HG03521 (cell line): ENCODE data around the gene NUFIP2.
A peak's percentile ranks its signal among the peaks of the same experiment; 100 is the strongest.
"Not testable (repeated sequence)": the region's sequence is repeated elsewhere in the genome, so short reads cannot be mapped to it uniquely, and the experiment has no call there.

Source experiments
- ATAC-seq: cut with Tn5 transposase; IDR thresholded peaks from one replicate; pipeline ENCODE4 v1.9.1; 2021; ENCODE audit warnings: mild to moderate bottlenecking, moderate library complexity; ENCODE audit not compliant: unreplicated experiment

Gene NUFIP2, protein sequence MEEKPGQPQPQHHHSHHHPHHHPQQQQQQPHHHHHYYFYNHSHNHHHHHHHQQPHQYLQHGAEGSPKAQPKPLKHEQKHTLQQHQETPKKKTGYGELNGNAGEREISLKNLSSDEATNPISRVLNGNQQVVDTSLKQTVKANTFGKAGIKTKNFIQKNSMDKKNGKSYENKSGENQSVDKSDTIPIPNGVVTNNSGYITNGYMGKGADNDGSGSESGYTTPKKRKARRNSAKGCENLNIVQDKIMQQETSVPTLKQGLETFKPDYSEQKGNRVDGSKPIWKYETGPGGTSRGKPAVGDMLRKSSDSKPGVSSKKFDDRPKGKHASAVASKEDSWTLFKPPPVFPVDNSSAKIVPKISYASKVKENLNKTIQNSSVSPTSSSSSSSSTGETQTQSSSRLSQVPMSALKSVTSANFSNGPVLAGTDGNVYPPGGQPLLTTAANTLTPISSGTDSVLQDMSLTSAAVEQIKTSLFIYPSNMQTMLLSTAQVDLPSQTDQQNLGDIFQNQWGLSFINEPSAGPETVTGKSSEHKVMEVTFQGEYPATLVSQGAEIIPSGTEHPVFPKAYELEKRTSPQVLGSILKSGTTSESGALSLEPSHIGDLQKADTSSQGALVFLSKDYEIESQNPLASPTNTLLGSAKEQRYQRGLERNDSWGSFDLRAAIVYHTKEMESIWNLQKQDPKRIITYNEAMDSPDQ

DNA sequence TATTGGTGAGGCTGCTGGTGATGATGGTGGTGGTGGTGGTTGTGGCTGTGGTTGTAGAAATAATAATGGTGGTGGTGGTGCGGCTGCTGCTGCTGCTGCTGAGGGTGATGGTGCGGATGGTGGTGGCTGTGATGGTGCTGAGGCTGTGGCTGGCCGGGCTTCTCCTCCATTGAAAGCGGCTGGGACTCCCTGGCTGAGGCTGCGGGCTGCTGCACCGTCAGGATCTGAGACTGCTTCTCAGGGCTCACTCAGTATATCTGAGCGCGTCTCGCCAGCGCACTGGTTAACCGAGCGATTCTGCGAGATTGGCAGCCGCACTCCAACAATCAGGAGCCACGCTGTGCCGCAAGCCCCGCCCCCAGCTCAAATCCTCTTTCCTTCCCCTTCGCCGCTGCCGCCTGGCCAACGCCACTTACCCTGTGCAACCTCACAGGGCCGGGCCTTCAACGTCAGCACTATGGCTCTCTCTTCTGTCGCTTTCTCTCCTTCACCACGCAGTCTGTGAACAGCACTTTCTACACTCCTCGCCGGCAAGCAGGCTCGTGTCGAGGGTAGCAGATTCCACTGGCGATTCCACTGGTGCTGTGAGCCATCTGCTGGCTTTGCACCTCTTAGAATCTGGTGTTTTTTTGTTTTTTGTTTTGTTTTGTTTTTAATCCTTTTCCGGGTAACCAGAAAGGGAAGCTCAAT is at the start of gene NUFIP2:
Gene NUFIP2, minus strand, starts transcription at position 259 of the 690 bp plus-strand sequence. Its CDS starts 89 bp downstream, at position 170.
- peak; percentile 69 for ATAC-seq

DNA sequence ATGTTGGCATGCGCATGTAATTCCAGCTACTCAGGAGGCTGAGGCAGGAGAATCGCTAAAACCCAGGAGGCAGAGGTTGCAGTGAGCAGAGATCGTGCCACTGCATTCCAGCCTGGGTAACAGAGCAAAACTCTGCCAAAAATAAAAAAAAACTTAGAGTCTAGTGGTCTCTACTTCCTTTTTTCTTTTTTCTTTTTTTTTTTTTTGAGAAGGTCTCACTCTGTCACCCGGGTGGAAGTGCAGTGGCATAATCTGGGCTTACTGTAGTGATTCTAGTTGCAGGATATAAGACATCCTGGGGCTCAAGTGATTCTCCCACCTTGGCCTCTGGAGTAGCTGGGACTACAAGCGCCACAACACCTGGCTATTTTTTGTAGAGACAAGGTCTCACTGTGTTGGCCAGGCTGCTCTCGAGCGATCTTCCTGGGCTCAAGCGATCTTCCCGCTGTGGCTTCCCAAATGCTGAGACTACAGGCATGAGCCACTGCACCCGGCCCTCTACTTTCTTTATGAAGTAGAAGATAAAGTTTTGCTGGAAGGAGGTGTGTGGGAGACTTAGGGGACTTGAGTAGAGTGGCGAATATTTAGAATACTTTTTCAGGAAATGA is 48.3 kb upstream of the NUFIP2 start:
- no peak for ATAC-seq

DNA sequence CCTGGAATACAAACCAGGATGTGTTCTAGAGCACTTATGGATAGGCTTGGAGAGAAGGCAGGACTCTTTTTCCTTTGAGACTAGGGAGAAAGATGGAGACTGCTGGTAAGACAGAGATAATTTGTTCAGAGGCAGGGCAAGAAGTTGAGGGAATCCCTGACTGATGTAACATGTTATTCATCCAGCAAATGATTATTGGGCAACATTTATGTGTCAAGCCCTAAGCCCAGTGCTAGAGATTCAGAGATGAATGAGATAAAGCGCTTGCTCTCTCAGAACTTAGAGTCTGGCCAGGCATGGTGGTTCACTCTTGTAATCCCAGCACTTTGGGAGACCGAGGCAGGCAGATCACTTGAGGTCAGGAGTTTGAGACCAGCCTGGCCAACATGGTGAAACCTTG is 47.8 kb upstream of the NUFIP2 start:
- no peak for ATAC-seq

DNA sequence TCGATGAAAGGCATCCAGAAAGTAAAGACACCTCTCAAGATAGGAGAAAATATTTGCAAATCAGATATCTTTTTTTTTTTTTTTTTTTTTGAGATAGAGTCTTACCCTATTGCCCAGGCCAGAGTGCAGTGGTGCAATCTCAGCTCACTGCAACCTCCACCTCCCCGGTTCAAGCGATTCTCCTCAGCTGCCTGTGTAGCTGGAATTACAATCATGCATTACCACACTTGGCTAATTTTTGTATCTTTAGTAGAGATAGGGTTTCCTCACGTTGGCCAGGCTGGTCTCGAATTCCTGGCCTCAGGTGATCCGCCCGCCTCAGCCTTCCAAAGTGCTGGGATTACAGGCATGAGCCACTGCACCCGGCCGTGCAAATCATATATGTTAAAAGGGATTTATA is 45.1 kb upstream of the NUFIP2 start:
- ATAC-seq: not testable (repeated sequence)

DNA sequence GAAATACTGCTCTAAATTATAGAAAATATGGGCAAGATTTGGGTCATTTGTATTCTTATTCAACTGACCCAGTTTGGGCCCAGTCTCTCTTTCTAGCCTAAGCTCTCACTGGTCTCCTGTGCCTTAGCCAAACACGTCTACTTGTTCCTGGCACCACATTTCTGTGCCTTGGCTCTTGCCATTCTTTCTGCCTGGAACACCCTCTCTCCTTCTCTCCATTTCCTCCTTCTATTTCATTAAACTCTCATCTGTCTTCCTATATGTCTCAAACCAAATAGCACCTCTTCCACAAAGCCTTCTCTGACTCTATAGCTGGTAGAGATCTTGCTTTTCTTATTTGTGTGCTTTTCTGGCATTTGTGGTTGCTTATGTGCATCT is 37.7 kb upstream of the NUFIP2 start:
- no peak for ATAC-seq

DNA sequence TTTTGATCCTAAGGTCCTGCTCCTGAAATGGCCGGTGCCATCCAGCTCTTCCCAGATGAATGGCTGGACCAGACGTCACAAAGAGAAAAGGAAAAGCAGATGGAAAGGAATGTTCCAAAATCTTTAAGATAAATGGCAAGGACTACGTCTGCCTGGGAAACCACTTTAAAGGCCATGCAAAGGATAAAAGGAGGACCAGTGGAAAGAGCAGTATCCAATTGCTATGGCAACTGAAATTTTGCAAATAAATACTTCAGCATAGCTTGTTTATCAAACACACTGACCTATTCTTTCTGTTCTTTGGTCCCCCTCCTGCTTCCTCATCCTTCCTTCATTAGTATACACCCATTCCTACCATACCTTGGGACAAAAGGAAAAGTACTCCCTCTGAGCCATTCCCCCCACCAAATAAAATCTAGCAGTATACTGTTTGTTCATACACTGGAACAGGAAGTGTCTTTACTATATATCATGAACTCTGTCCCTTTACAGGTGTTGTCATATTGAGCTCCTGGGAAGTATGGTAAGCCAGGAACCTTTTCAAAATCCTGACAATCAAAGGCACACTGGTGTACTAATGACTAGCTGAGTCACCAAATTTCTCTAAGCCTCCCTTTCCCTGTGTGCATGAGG is 37.2 kb upstream of the NUFIP2 start:
- ATAC-seq: no peak

DNA sequence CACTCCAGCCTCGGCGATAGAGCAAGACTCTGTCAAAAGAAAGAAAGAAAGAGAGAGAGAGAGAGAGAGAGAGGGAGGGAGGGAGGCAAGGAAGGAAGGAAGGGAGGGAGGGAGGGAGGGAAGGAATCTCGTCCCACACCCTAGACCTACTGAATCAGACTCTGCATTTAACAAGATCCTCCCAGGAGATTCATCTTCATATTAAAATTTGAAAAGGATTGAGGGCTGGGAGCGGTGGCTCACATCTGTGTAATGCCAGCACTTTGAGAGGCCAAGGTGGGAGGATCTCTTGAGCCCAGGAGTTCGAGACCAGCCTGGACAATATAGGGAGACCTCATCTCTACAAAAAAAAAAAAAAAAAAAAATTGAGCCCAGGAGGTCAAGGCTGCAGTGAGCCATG is 33.5 kb upstream of the NUFIP2 start:
- ATAC-seq: no peak

DNA sequence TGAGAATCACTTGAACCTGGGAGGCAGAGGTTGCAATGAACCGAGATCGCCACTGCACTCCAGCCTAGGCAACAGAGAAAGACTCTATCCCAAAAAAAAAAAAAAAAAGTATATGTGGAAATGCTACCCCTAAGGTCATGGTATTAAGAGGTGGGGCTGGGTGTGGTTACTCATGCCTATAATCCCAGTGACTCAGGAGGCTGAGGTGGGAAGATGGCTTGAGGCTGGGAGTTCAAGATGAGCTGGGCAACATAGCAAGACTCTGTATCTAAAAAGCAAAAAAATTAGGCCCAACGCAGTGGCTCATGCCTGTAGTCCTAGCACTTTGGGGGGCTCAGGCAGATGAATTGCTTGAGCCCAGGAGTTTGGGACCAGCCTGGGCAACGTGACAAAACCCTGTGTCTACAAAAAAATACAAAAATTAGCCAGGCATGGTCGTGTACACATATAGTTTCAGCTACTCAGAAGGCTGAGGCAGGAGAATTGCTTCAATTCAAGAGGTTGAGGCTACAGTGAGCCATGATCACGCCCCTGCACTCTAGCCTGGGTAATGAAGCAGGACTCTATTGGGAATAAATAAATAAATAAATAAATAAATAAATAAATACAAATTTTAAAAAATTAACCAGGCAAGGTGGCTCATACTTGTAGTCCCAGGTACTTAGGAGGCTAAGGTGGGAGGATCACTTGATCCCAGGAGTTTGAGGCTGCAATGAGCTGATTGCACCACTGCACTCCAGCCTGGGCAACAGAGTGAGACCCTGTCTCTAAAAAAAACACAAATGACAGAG is 32.3 kb upstream of the NUFIP2 start:
- ATAC-seq: no peak

DNA sequence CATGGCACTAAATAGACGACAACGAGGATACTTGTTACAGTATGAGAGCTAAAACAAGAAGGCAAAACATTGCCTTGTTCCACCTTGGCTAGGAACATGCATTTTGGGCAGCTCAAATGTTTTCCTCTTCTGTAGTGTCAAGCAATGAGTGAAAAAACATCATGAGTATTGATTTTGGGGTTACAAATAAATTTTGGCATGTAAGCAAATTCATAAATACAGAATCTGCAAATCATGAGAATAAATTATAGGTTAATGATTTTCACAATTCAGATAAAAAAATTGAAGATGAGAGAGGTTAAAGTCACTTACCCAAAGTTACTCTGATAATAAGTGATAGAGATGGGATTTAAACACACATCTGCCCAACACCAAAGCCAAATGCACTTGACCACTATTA is 28.4 kb upstream of the NUFIP2 start:
- no peak for ATAC-seq

DNA sequence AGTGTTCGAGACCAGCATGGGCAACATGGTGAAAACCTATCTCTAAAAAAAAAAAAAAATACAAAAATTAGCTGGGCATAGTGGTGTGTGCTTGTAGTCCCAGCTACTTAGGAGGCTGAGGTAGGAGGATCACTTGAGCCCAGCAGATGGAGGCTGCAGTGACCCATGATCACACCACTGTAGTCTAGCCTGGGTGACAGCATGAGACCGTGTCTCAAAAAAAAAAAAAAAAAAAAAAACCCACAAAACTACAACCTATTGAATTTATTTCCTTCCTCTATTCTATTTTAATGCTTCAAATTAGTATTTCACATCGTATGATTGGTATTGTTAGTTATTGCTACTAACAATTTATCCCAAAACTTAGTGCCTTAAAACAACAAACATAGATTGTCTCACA is 9.4 kb upstream of the NUFIP2 start:
- ATAC-seq: no peak

DNA sequence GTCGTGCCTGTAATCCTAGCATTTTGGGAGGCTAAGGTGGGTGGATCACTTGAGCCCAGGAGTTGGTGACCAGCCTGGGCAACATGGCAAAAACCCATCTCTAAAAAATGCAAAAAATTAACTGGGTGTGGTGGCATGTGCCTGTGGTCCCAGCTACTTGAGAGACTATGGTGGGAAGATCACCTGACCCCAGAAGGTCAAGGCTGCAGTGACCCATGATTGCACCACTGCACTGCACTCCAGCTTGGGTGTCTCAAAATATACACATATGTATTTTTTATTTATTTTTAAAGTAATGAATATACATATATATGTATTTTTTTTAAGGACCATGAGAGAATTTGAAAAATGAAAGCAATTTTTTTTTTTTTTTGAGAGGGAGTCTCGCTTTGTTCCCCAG is 5.1 kb upstream of the NUFIP2 start:
- ATAC-seq: no peak

DNA sequence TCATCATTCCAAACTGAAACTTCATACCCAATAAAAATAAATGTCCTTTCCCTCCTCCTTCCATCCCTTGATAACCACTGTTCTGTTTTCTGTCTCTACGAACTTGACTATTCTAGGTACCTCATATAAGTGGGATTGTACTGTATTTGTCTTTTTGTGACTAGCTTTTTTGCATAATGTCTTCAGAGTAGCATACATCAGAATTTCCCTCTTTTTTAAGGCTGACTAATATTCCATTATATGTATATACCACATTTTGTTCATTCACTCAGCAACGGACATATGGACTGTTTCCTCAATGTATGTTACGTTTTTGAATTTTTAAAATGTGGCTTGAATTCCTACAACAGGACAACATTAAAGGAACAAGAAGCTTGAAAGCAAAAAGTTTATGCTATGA is 1.5 kb upstream of the NUFIP2 start:
- ATAC-seq: no peak

DNA sequence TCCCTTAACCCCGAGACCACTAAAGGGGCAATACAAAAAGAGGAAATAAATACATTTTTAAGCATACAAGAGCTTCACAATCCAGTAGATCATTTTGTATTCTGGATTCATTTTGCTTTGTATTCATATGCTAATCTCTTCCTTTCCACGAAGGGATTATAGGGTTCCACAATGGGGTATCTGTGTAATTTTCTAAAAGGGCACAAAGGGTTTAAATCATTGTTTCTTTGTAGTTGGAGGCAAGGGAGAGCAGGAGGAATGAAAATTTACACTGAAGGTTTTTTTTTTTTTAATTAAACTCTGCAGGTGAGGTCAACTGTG is 592 bp upstream of the NUFIP2 start:
- ATAC-seq: no peak

DNA sequence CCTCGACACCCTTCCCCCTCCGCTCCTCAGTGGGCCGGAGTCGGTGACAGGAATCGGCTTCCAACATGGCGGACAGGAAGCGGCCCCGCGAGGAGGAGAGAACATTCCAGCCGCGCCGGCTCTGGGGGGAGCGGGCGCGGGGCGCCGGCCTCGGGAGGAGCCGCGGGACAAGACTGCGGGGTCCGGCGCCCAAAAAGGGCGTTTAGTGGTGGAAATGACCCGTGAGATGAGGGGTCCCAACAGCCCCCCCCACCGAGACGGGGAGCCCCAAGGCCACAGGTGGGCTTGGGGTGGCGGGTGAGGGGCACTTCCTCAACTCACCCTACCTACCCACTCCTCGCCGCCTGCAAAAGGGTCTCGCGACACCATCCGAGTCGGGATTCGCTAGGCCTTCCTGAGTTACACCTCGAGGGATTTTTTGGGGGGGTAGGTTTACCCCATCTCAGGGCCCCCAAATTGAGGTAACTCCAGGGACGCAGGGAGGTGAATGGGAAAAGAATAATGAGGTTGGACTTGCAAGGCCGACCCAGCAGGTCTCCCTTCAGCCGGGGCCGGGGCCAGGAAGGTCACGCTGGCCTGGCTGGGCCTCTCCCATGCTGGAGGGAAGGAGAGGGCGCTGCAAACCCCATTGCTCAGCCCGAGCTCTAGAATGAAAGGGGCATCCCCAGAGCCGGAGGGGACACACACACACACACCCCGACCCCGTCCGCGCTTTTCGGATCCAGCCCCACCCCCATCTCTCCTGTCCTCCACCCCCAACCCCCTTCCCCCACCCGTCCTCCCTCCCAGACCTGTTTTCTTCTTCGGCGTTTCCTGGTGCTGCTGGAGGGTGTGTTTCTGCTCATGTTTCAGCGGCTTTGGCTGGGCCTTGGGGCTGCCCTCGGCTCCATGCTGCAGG is 707 bp downstream of the NUFIP2 start:
- ATAC-seq: peak; percentile 17

DNA sequence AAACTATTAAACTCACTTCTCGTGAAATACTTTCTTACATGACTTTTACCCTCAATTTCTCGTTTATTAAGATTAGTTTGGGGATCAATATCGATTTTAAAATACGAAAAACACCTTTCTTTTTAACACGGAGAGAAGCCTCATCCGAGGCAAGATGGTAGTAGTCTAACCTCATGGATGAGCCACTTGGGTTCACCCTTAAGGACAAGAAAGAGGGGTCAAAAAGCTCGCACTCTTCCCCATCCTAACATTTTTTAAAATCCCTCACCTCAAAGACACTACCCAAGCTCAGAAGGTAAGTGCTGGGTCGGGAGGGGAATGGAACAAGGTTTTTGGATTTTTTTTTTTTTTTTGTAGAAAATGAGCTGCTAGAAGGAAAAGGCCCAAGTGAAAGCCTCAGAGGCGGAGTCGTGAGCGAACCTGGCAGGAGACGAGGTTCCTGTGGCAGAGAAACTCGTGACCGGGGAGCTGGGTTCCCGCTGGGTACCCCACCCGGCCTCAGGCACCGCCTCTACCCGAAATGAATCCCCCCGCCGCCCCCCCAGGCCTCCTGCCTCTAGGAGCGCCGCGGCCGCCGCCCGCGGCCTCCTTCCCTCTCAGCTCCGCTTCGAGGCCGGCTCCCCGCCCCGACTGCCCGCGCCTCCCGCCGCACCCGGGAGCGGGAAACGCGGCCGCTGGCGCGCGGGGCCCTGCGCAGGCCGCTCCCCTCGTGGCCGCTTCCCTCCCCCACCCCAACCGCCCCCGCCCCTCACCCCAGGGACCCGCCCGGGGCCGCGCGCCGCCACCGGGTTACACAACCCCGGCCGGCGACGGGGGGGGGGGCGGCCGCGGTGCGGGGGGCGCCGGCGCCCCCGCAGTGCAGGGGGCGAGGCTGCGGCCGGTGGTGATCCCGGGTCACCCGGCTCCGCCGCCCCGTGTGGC is 1.6 kb downstream of the NUFIP2 start:
- peak; percentile 3 for ATAC-seq

DNA sequence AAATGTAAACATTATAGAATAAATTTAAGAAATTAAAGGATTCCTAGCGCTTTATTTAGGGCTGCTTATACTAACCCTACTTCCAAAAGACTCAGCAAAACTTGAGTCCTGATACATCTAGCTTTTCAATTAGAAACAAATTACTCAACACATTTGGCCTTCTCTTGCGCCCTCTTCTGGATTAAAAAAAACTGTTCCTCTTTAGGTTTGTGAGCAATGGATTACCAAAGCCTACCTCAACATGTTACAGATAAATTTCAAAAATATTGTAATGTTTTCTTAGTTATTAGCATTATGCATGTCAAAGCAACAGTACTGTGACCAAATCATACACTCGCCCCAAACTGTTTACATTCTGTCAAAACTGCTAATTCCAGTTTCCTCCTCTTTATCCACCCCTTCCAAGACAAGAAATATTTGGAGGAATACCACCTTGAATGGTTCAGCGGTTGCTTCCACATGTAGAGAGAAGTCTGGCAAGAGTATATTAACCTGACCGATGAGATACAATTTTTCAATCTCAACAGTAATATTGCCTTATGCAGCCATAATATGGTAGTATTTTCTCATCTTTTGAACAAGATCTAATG is 2.7 kb downstream of the NUFIP2 start:
- no peak for ATAC-seq

DNA sequence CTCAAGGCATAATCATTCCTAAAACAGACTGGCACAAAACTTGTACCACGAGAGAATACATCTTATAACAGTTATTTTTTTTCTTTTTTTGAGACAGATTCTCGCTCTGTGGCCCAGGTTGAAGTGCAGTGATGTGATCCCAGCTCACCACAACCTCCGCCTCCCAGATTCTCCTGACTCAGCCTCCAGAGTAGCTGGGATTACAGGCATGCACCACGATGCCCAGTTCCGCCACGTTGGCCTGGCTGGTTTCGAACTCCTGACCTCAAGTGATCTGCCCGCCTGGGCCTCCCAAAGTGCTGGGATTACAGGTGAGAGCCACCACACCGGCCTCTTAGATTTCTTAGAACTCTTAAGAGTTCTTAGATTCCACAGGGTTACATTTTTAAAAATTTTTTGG is 4.1 kb downstream of the NUFIP2 start:
- no peak for ATAC-seq

DNA sequence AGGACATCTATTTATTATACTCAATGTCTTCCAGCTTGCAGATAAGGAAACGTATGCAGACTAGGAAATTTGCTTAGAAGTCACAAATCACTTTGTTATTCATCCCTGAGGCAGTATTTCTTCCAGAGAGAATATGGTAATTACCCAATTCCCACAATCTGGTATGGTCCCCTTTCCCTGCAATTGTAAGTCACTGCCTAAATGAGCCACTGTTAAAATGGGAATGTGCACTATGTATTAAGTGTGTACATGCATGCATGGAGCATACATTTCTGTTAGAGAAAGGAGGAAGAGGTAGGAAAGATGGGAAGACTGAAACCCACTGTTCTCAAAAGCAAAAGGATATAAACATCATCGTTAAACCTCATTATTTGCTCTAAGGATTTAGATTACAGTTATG is 10.0 kb downstream of the NUFIP2 start:
- ATAC-seq: no peak
